K562 (cell line): ENCODE data around the gene P2RY6. TPM values are rescaled to one million over a fixed set of nuclear protein-coding genes. Genes with fewer than 3 reads are reported as not detected.

Experiments
- ATAC-seq: fragments of 200-7000 bp; cut with Tn5 transposase; 3 replicates; pipeline ENCODE4 v1.9.1; 2020; ENCODE audit warnings: moderate library complexity
- BruUV-seq: library from RNA; stranded (reverse); fragments of 400-500 nt; replicated peaks from 2 replicates; lab custom pipeline; 2021; lab: Mats Ljungman, UMichigan
- CTCF ChIA-PET: fragments of 300-600 bp; formaldehyde crosslinking; extraction: SDS; loops from one replicate; lab custom pipeline; 2021; ENCODE audit warnings: low intra/inter-chr PET ratio; lab: Yijun Ruan, JAX
- POLR2A ChIA-PET: fragments of 300-600, 350-650 bp; sonication (Branson Sonifier 250); formaldehyde crosslinking; extraction: SDS; loops from one replicate; lab custom pipeline; 2021; ENCODE audit warnings: antibody characterized with exemption, inconsistent platforms; lab: Yijun Ruan, JAX
- DNase-seq, 4 experiments: peaks; one replicate each; pipeline versions ENCODE4 v3.0.0 to v3.0.0-alpha.2; 2011 to 2018; ENCODE audit warnings: low spot score in 3 of 4, mixed read lengths in 3 of 4; ENCODE audit errors: extremely low read depth in 1 of 4
- FAIRE-seq: peaks from 2 replicates; lab custom pipeline; 2011; peaks lifted over from hg19 to GRCh38; lab: Jason Lieb, UNC
- H2AFZ ChIP-seq: 2 replicates; pipeline ENCODE4 v1.6.0; 2011; ENCODE audit warnings: low read depth, low read length, control low read depth, inconsistent platforms
- H3K27ac ChIP-seq: fragments of 200-600 bp; 3 replicates; pipeline ENCODE4 v1.8.0; 2011; ENCODE audit warnings: low read depth, mild to moderate bottlenecking, control low read depth, inconsistent platforms, low read length, moderate library complexity, mixed read lengths; ENCODE audit errors: extremely low read depth
- H3K27me3 ChIP-seq, 2 experiments: fragments of 300-600 bp in 1 of 2; 2 replicates in 1 of 2; 3 replicates in 1 of 2; pipeline versions ENCODE4 v1.6.0 to v1.8.0; 2011; ENCODE audit warnings: inconsistent platforms in 2 of 2, low read length in 2 of 2, mild to moderate bottlenecking in 1 of 2, mixed read lengths in 1 of 2, moderate library complexity in 1 of 2; ENCODE audit not compliant: control insufficient read depth in 2 of 2, insufficient read depth in 2 of 2
- H3K36me3 ChIP-seq: fragments of 300-600 bp; 3 replicates; pipeline ENCODE4 v1.8.0; 2011; ENCODE audit warnings: mild to moderate bottlenecking, low read length, inconsistent platforms; ENCODE audit not compliant: control insufficient read depth, insufficient read depth
- H3K4me1 ChIP-seq, 2 experiments: fragments of 200-600 bp in 1 of 2; replicated peaks in 1 of 2; 2 replicates in 1 of 2; 3 replicates in 1 of 2; pipeline versions ENCODE4 v1.5.1 to v1.8.0; 2011; ENCODE audit warnings: inconsistent platforms in 2 of 2, low read length in 2 of 2, mild to moderate bottlenecking in 1 of 2, mixed read lengths in 1 of 2, moderate library complexity in 1 of 2; ENCODE audit not compliant: control insufficient read depth in 2 of 2, insufficient read depth in 2 of 2
- H3K4me2 ChIP-seq: 2 replicates; pipeline ENCODE4 v1.6.1; 2011; ENCODE audit warnings: low read length, control low read depth, inconsistent platforms, mixed read lengths; ENCODE audit not compliant: insufficient read depth
- H3K4me3 ChIP-seq: fragments of 200-600 bp; sonication (generic), shearing (Covaris generic); 2 replicates; pipeline ENCODE4 v1.5.1; 2016; ENCODE audit warnings: control low read depth, inconsistent platforms
- H3K79me2 ChIP-seq: fragments of 200-600 bp; 3 replicates; pipeline ENCODE4 v1.8.0; 2011; ENCODE audit warnings: low read length, inconsistent platforms; ENCODE audit not compliant: control insufficient read depth, insufficient read depth
- H3K9ac ChIP-seq, 2 experiments: 2 replicates each; pipeline versions ENCODE4 v1.6.0 to v1.6.1; 2011; ENCODE audit warnings: low read depth in 2 of 2, low read length in 2 of 2, control low read depth in 1 of 2, inconsistent platforms in 1 of 2, mild to moderate bottlenecking in 1 of 2, mixed read lengths in 1 of 2; ENCODE audit not compliant: insufficient read depth in 1 of 2
- H3K9me1 ChIP-seq: one replicate; pipeline ENCODE4 v1.6.0; 2011; ENCODE audit warnings: inconsistent platforms, mild to moderate bottlenecking, low read length, moderate library complexity; ENCODE audit not compliant: control insufficient read depth, insufficient read depth
- H3K9me3 ChIP-seq: replicated peaks from 2 replicates; pipeline ENCODE4 v1.5.1; 2011; ENCODE audit warnings: low read depth, low read length, inconsistent platforms; ENCODE audit not compliant: control insufficient read depth, insufficient read depth
- H4K20me1 ChIP-seq: replicated peaks from 2 replicates; pipeline ENCODE4 v1.6.1; 2011; ENCODE audit warnings: low read length, inconsistent platforms, mixed read lengths; ENCODE audit not compliant: control insufficient read depth, insufficient read depth
- ADNP ChIP-seq: fragments of 200-800 bp; sonication (Bioruptor generic); IDR thresholded peaks from 2 replicates; pipeline ENCODE4 v1.6.1; 2016; ENCODE audit warnings: missing genetic modification characterization, missing compliant biosample characterization
- BHLHE40 ChIP-seq: IDR thresholded peaks from 2 replicates; pipeline ENCODE4 v1.6.1; 2011; ENCODE audit warnings: low read length, improper control_type of control experiment
- BRD4 ChIP-seq: fragments of 200-600 bp; sonication (generic); IDR thresholded peaks from 2 replicates; pipeline ENCODE4 v1.6.1; 2017; ENCODE audit warnings: inconsistent platforms
- KDM1A ChIP-seq, 2 experiments: fragments of 450-650 bp; IDR thresholded peaks; 2 replicates each; pipeline ENCODE4 v1.6.1; 2016; ENCODE audit warnings: mild to moderate bottlenecking in 2 of 2
- RBM25 ChIP-seq: fragments of 200-400 bp; formaldehyde crosslinking; IDR thresholded peaks from 2 replicates; pipeline ENCODE4 v1.6.1; 2018; ENCODE audit warnings: low read length, low read depth, moderate library complexity; ENCODE audit not compliant: severe bottlenecking
- ZNF764 ChIP-seq: fragments of 250-450 bp; sonication (Bioruptor Pico); IDR thresholded peaks from 2 replicates; pipeline ENCODE4 v1.4.0; 2020; ENCODE audit warnings: low read depth, mild to moderate bottlenecking, moderate library complexity
- ZNF780A ChIP-seq: fragments of 250-450 bp; sonication (Bioruptor Pico); IDR thresholded peaks from 2 replicates; pipeline ENCODE4 v1.5.0; 2021; ENCODE audit warnings: mild to moderate bottlenecking
- WGBS: fragments of 100-300 bp; shearing (Covaris generic); methylation state at CpG from one replicate; pipeline ENCODE4 v1.1.6; 2016; ENCODE audit warnings: low coverage, mixed read lengths; ENCODE audit not compliant: insufficient coverage; ENCODE audit errors: missing lambda C conversion rate; 5-methylcytosine and 5-hydroxymethylcytosine counted together
- in situ Hi-C: fragments of 300-500 bp; cut with MboI; formaldehyde crosslinking; loops from 4 replicates; pipeline ENCODE4 v1.15.0; 2018; ENCODE audit warnings: inconsistent platforms, mixed read lengths
- intact Hi-C: fragments of 100-400 bp; cut with micrococcal nuclease; formaldehyde crosslinking; loops from 2 replicates; pipeline ENCODE4 v1.14.2; 2022
- polyA plus RNA-seq, 8 experiments: library from polyadenylated mRNA; depleted of rRNA in 4 of 8; stranded (reverse) in 5 of 8; unstranded in 3 of 8; fragments of >200 nt; fragmentation: Nextera tagmentation in 2 of 8; fragmentation: Illumina TruSeq in 1 of 8; extraction: Ambion mirVana in 2 of 8; extraction: Trizol in 1 of 8; gene quantifications; 2 replicates each; pipeline versions ENCODE4 v1.2.1 to v1.2.3, GENCODE V29; 2011 to 2014; ENCODE audit warnings: inconsistent platforms in 1 of 8, missing spikeins in 1 of 8
- total RNA-seq, 7 experiments: library from RNA; depleted of rRNA in 6 of 7; stranded (reverse); fragments of >200 nt in 6 of 7; fragmentation: Illumina TruSeq in 2 of 7; extraction: Trizol in 2 of 7; gene quantifications; 2 replicates each; pipeline versions ENCODE4 v1.2.1 to v1.2.3, GENCODE V29; 2011 to 2021; ENCODE audit warnings: low replicate concordance in 1 of 7

Gene P2RY6
- total and polyA plus RNA-seq, 9 of the 15 experiments (the other 6 are each of a cell fraction or from before 2014, with no cell fraction given): not detected

- Histone ChIP-seq H3K4me2 (no peak overlapping the region), H3K4me1 (peaks cover 0 to 1% of the 10 kb centered on the region in 2 experiments; a peak in 1 of 5 replicates), H3K9ac (no peak overlapping the region), H2AFZ (no peak overlapping the region), H3K27me3 (peaks cover 18 to 31% of the 10 kb centered on the region in 2 experiments), H3K36me3 (no peaks in the 10 kb centered on the region), H3K9me3 (no peaks in the 10 kb centered on the region), H3K79me2 (no peaks in the 10 kb centered on the region), H3K9me1 (no peaks in the 10 kb centered on the region), H3K27ac (no peak overlapping the region), H4K20me1 (no peaks in the 10 kb centered on the region), H3K4me3 (no peak overlapping the region)
- intact Hi-C loops (no loop called here), in situ Hi-C loops (no loop called here)
- DNase-seq (no peak), FAIRE-seq (no peak), ATAC-seq (no peak)
- ChIA-PET POLR2A (no interaction called here), CTCF (no interaction called here)
- WGBS: 8% methylated on average over 3 of the region's 3 CpGs
- BruUV-seq: no TSS peak
- TF ChIP-seq ZNF780A (CRISPR knock-in tag) (no peak), BRD4 (no peak), RBM25 (no peak), ADNP (tag) (no peak)
Measured at GRCh38 chr11:73277467-73277866, 5.3 kb downstream of the P2RY6 start.

GRCh38 chr11:73280626-73281025 lies 8.5 kb downstream of the P2RY6 start:
- H3K79me2 ChIP-seq: no peaks in the 10 kb centered on the region
- H3K4me2 ChIP-seq: no peak overlapping the region
- no peaks in the 10 kb centered on the region for H3K9me3 ChIP-seq
- H4K20me1 ChIP-seq: no peaks in the 10 kb centered on the region; the same call in 1 of the 2 replicates
- H3K4me3 ChIP-seq: no peak overlapping the region
- no peak overlapping the region; a peak in 1 of 4 replicates for H3K9ac ChIP-seq
- no peak overlapping the region for H3K27ac ChIP-seq
- ATAC-seq (no peak), FAIRE-seq (no peak)
- BruUV-seq: no TSS peak
- intact Hi-C loops (no loop called here), in situ Hi-C loops (no loop called here)
- ChIA-PET CTCF (no interaction called here), POLR2A (no interaction called here)
- no peak overlapping the region for H2AFZ ChIP-seq
- whole genome bisulfite sequencing: 7% methylated on average over 5 of the region's 5 CpGs
- no peaks in the 10 kb centered on the region for H3K9me1 ChIP-seq
- H3K4me1 ChIP-seq: 0 out of 5 replicates have a peak, but pooled peaks cover 0 to 3% of the 10 kb centered on the region in 2 experiments
- 0 out of 4 replicates have a peak, but pooled peaks of 1 of the 2 experiments have one; percentile 21 for TF ChIP-seq KDM1A (IDR thresholded peaks at IDR 0.05)
- peak; percentile 33; the same call in 1 of the 2 replicates for TF ChIP-seq BHLHE40
- TF ChIP-seq ZNF764 (CRISPR knock-in tag): no peak
- TF ChIP-seq, all 486 proteins: peak for 2
- no peak for DNase-seq
- no peaks in the 10 kb centered on the region for H3K36me3 ChIP-seq
- peaks cover 6 to 7% of the 10 kb centered on the region in 2 experiments; a peak in 3 of 5 replicates for H3K27me3 ChIP-seq
